Mesendoderm (in vitro differentiated cells): ENCODE results near the gene RBMS3.

Experiments used
- DNase-seq: peaks from one replicate; pipeline ENCODE4 v3.0.0; 2013
- H2AK5ac ChIP-seq: 2 replicates; pipeline ENCODE4 v1.6.1; 2013; ENCODE audit warnings: low read length, inconsistent platforms
- H2BK120ac ChIP-seq: 2 replicates; pipeline ENCODE4 v1.6.1; 2013; ENCODE audit warnings: low read depth, mild to moderate bottlenecking, low read length, moderate library complexity, mixed read lengths
- H2BK15ac ChIP-seq: replicated peaks from 2 replicates; pipeline ENCODE4 v1.6.1; 2013; ENCODE audit warnings: low read depth, mild to moderate bottlenecking, moderate library complexity
- H2BK5ac ChIP-seq: 2 replicates; pipeline ENCODE4 v1.6.1; 2013; ENCODE audit warnings: low read length, inconsistent platforms
- H3K18ac ChIP-seq: 2 replicates; pipeline ENCODE4 v1.6.1; 2013; ENCODE audit warnings: mild to moderate bottlenecking, low read length, mixed read lengths
- H3K23ac ChIP-seq: one replicate; pipeline ENCODE4 v1.6.1; 2013; ENCODE audit warnings: low read length
- H3K27ac ChIP-seq: 2 replicates; pipeline ENCODE4 v1.5.1; 2013; ENCODE audit warnings: low read depth, mild to moderate bottlenecking, inconsistent platforms, low read length, moderate library complexity
- H3K27me3 ChIP-seq: 2 replicates; pipeline ENCODE4 v1.6.1; 2013; ENCODE audit warnings: low read length, control low read depth, mild to moderate bottlenecking, inconsistent platforms; ENCODE audit not compliant: insufficient read depth, poor library complexity
- H3K36me3 ChIP-seq: 2 replicates; pipeline ENCODE4 v1.6.1; 2013; ENCODE audit warnings: low read length, inconsistent platforms; ENCODE audit not compliant: control insufficient read depth, insufficient read depth
- H3K4ac ChIP-seq: one replicate; pipeline ENCODE4 v1.6.1; 2013; ENCODE audit warnings: low read depth, mild to moderate bottlenecking, low read length, moderate library complexity
- H3K4me1 ChIP-seq: 2 replicates; pipeline ENCODE4 v1.6.1; 2013; ENCODE audit warnings: low read depth, low read length, inconsistent platforms; ENCODE audit not compliant: control insufficient read depth
- H3K4me2 ChIP-seq: 2 replicates; pipeline ENCODE4 v1.6.1; 2013; ENCODE audit warnings: low read length
- H3K4me3 ChIP-seq: 2 replicates; pipeline ENCODE4 v1.5.1; 2013; ENCODE audit warnings: mild to moderate bottlenecking, low read length
- H3K56ac ChIP-seq: one replicate; pipeline ENCODE4 v1.6.1; 2013; ENCODE audit warnings: low read length
- H3K79me1 ChIP-seq: 2 replicates; pipeline ENCODE4 v1.6.1; 2013; ENCODE audit warnings: low read length, inconsistent platforms
- H3K79me2 ChIP-seq: 2 replicates; pipeline ENCODE4 v1.6.1; 2013; ENCODE audit warnings: mild to moderate bottlenecking, low read length; ENCODE audit not compliant: control insufficient read depth, insufficient read depth
- H3K9ac ChIP-seq: 2 replicates; pipeline ENCODE4 v1.6.1; 2013; ENCODE audit warnings: low read length, inconsistent platforms
- H4K5ac ChIP-seq: one replicate; pipeline ENCODE4 v1.6.1; 2013; ENCODE audit warnings: low read length
- H4K8ac ChIP-seq: one replicate; pipeline ENCODE4 v1.6.1; 2013; ENCODE audit warnings: low read depth, mild to moderate bottlenecking, control low read depth, low read length, moderate library complexity
- WGBS: extraction: QIAGEN DNeasy Blood & Tissue Kit; methylation state at CpG from one replicate; pipeline ENCODE4 v1.1.7; 2013; ENCODE audit warnings: low lambda C conversion rate, missing lambda C conversion rate; ENCODE audit not compliant: insufficient coverage; ENCODE audit errors: extremely low coverage; 5-methylcytosine and 5-hydroxymethylcytosine counted together

Gene RBMS3

DNA sequence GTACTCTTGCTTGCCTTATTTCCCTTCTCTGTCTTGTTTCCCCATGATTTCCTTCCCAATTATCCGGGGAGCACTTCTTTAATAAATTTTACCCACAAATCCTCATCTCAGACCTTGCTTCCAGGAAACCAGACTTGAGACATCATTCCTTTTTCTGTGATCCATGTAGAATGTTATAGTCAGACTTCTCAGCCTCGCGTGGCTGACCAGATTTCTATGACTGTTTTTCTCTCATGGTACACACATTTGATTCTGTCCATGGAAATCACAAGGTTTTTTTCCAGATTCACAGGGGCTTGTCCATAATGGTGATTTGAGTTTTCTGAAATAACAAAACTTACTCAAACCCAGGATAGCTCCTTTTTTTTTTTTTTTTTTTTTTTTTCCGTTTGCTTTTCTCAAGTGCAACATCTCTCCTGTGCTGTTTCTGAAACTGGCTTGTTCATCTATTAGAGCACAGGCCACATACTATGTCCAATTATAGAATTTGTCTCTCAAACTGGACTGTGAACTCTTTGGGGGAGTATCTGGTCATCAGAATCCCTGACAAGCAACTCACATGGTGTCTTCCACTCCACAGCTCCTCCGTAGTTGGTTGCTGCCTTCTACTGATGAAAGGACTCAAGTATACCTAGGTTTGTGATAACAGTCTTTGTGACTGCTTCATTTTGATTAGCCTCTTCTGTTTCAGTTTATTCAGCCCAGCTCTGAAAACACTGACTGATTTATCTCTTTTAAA, 50.8 kb downstream of the RBMS3 start:
- Histone ChIP-seq H2BK5ac (no peak overlapping the region), H3K79me2 (no peaks in the 10 kb centered on the region), H4K5ac (no peak overlapping the region), H3K36me3 (no peaks in the 10 kb centered on the region), H3K27me3 (no peaks in the 10 kb centered on the region), H3K4me2 (no peak overlapping the region), H3K4ac (no peak overlapping the region), H3K23ac (no peak overlapping the region), H2BK15ac (no peak overlapping the region), H3K4me1 (no peaks in the 10 kb centered on the region), H4K8ac (no peak overlapping the region), H3K79me1 (no peaks in the 10 kb centered on the region), H3K56ac (no peak overlapping the region), H2AK5ac (no peak overlapping the region), H2BK120ac (no peak overlapping the region), H3K9ac (no peak overlapping the region), H3K18ac (no peak overlapping the region), H3K27ac (no peak overlapping the region), H3K4me3 (no peak overlapping the region)
- WGBS = no CpG with 5 or more reads among the region's 5 CpGs
- peak; percentile 28 for DNase-seq

DNA sequence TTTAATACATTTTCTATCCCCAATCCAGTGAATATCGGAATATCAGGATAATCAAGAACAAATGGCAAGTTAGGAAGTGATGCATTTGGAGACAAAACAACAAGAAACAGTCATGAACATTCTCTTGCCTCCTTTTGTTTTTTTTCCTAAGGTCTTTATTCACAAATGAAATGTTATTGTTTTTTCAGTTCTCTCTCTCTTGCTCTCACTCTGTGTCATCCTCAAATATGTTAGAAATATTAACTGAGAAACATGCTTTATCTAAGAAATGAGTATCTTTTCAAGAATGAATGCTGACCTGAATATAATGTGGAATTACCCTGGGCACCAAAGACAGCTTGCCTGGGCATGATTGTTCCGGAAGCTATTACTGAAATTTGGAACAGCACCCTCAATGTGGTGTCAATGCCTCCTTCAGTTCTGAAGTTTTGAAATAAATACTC, 51.3 kb downstream of the RBMS3 start:
- Histone ChIP-seq H3K27ac (no peak overlapping the region), H3K79me2 (no peaks in the 10 kb centered on the region), H3K9ac (no peak overlapping the region), H3K4me2 (no peak overlapping the region), H3K27me3 (no peaks in the 10 kb centered on the region), H3K4ac (no peak overlapping the region), H3K18ac (no peak overlapping the region), H2BK120ac (no peak overlapping the region), H3K79me1 (no peaks in the 10 kb centered on the region), H3K4me1 (no peaks in the 10 kb centered on the region), H4K8ac (no peak overlapping the region), H2BK5ac (no peak overlapping the region), H3K23ac (no peak overlapping the region), H3K56ac (no peak overlapping the region), H2AK5ac (no peak overlapping the region), H2BK15ac (no peak overlapping the region), H3K4me3 (no peak overlapping the region), H4K5ac (no peak overlapping the region), H3K36me3 (no peaks in the 10 kb centered on the region)
- DNase-seq = no peak
- WGBS = no CpG with 5 or more reads among the region's 2 CpGs

DNA sequence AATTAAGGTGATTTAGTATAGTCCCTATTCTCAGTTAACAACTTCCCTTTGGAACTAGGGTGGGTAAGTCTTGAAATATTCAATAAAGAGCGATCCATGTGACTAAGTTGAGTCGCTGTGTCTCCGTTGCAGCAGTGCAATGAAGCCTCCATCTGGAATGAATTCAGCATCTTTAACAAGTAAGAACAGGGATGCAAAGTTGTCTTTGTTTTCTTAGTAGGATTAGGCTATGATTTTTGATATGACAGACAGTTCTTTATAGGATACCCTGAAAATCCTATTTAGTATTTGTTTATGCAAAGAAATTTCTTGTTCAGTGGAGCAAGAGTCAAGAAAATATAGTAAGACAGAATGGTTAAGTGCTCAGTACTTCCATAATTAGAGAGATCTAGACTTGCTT, 52.7 kb downstream of the RBMS3 start:
- Histone ChIP-seq H3K4me3 (no peak overlapping the region), H3K23ac (no peak overlapping the region), H2BK15ac (no peak overlapping the region), H3K9ac (no peak overlapping the region), H3K18ac (no peak overlapping the region), H3K79me1 (no peaks in the 10 kb centered on the region), H3K27ac (no peak overlapping the region), H3K4ac (no peak overlapping the region), H3K36me3 (no peaks in the 10 kb centered on the region), H2BK5ac (no peak overlapping the region), H3K4me2 (no peak overlapping the region), H2AK5ac (no peak overlapping the region), H4K8ac (no peak overlapping the region), H3K56ac (no peak overlapping the region), H3K79me2 (no peaks in the 10 kb centered on the region), H3K4me1 (no peaks in the 10 kb centered on the region), H2BK120ac (no peak overlapping the region), H3K27me3 (no peaks in the 10 kb centered on the region), H4K5ac (no peak overlapping the region)
- WGBS = no CpG with 5 or more reads among the region's 3 CpGs
- no peak for DNase-seq

DNA sequence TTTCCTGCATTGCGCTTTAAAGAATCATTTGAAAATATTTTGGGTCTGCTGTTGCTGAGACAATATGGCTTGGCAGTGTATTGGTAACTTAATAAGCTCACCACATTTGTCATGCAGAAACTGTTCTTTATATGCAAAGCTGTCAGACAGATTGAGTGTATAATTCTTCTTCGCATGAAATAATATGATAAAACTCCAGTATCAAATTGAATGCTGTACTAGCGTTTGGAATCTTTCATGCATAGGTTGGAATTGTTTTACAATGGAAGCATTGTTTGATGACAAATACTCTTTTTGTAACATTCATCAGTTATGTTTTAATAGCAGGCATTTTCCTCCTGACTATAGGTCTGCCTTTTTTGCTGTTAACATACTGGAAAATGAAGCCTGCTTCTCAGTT, 53.8 kb downstream of the RBMS3 start:
- Histone ChIP-seq H3K9ac (no peak overlapping the region), H3K36me3 (no peaks in the 10 kb centered on the region), H2BK120ac (peak overlapping the region; percentile 45), H2BK15ac (no peak overlapping the region), H3K4me1 (no peaks in the 10 kb centered on the region), H3K4me3 (no peak overlapping the region), H4K5ac (no peak overlapping the region), H4K8ac (no peak overlapping the region), H3K27ac (no peak overlapping the region), H3K79me1 (no peaks in the 10 kb centered on the region), H3K18ac (no peak overlapping the region), H3K4me2 (no peak overlapping the region), H2AK5ac (no peak overlapping the region), H3K27me3 (no peaks in the 10 kb centered on the region), H3K79me2 (no peaks in the 10 kb centered on the region), H3K23ac (no peak overlapping the region), H3K56ac (no peak overlapping the region), H3K4ac (no peak overlapping the region), H2BK5ac (no peak overlapping the region)
- DNase-seq = no peak
- WGBS = no CpG with 5 or more reads among the region's 3 CpGs

DNA sequence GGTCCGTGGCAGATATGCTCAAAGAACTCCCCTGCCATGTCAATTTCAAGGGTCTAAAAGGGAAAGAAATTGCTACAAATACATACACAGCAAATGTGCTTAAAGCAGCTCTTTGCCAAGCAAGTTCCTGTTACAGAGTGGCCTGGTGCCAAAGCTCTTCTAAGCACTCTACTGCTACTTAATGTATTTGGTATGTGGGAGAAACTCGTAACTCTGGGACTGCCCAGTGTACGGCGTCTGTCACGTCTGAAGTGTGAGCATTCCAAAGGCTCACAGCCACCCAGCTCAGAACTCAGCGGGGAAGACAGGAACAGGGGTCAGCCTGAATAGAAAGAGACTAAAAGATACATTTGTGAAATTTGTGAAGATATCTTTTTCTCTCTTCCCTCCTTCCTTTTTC, 54.6 kb downstream of the RBMS3 start:
- Histone ChIP-seq H3K79me1 (no peaks in the 10 kb centered on the region), H3K9ac (no peak overlapping the region), H3K4ac (no peak overlapping the region), H3K4me3 (no peak overlapping the region), H2AK5ac (no peak overlapping the region), H3K4me1 (no peaks in the 10 kb centered on the region), H2BK15ac (no peak overlapping the region), H3K27ac (peak overlapping the region; percentile 4), H3K4me2 (no peak overlapping the region), H3K36me3 (no peaks in the 10 kb centered on the region), H3K23ac (no peak overlapping the region), H2BK5ac (no peak overlapping the region), H3K27me3 (no peaks in the 10 kb centered on the region), H4K5ac (no peak overlapping the region), H3K18ac (peak overlapping the region; percentile 92), H3K79me2 (no peaks in the 10 kb centered on the region), H2BK120ac (no peak overlapping the region), H4K8ac (no peak overlapping the region), H3K56ac (no peak overlapping the region)
- no CpG with 5 or more reads among the region's 6 CpGs for WGBS
- DNase-seq = peak; percentile 97

DNA sequence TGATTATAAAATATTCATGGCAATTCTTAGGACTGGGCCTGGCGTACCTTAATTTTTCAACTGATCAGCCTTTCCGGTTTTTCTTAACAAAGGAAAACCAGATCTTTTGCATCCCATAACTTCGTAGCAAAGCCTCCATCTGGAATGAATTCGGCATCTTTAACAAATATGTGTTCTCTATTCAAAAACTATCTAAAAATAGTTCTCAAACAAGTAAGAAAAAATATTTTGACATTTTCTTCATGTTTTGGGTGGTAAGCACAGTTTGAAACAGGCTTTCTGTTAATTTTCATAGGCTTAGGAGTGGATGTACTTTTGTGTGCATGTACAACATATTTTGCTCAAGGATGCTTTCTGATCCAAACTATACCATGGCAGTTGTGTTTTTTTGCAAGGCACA, 55.1 kb downstream of the RBMS3 start:
- H3K4ac ChIP-seq = no peak overlapping the region
- WGBS = no CpG with 5 or more reads among the region's 4 CpGs
- H3K79me1 ChIP-seq = no peaks in the 10 kb centered on the region
- H4K8ac ChIP-seq = no peak overlapping the region
- no peak overlapping the region for H3K9ac ChIP-seq
- no peak overlapping the region for H4K5ac ChIP-seq
- DNase-seq = no peak
- no peaks in the 10 kb centered on the region for H3K4me1 ChIP-seq
- no peaks in the 10 kb centered on the region for H3K79me2 ChIP-seq
- H3K23ac ChIP-seq = no peak overlapping the region
- no peak overlapping the region for H2AK5ac ChIP-seq
- H3K27ac ChIP-seq = peak overlapping the region; percentile 45
- H2BK5ac ChIP-seq = peak overlapping the region; percentile 51
- H3K27me3 ChIP-seq = no peaks in the 10 kb centered on the region
- H3K4me3 ChIP-seq = no peak overlapping the region
- no peak overlapping the region for H3K4me2 ChIP-seq
- no peak overlapping the region for H2BK120ac ChIP-seq
- H3K36me3 ChIP-seq = no peaks in the 10 kb centered on the region
- H3K56ac ChIP-seq = no peak overlapping the region
- H3K18ac ChIP-seq = no peak overlapping the region
- H2BK15ac ChIP-seq = peak overlapping the region; percentile 7
